Measurements from ENCODE around the gene CD80. TPM values are rescaled to one million over a fixed set of nuclear protein-coding genes. Genes with fewer than 3 reads are reported as not detected.

Gene CD80
- total RNA-seq, 4 donors from 2014 or later: 0.58 TPM; not detected in 3

- Histone ChIP-seq H3K9me3 (no peaks in the 10 kb centered on the region), H3K36me3 (peaks cover 9 to 92% of the 10 kb centered on the region in 2 donors), H3K27me3 (no peaks in the 10 kb centered on the region), H3K27ac (no peak overlapping the region), H3K4me3 (no peak overlapping the region), H3K4me1 (peaks cover 0 to 12% (median 0%) of the 10 kb centered on the region in 3 donors)
- TF ChIP-seq EP300 (IDR thresholded peaks at IDR 0.05) (no peak), POLR2A (IDR thresholded peaks at IDR 0.05) (no peak), POLR2AphosphoS5 (IDR thresholded peaks at IDR 0.05) (no peak)
- TF ChIP-seq, protein P1, sequence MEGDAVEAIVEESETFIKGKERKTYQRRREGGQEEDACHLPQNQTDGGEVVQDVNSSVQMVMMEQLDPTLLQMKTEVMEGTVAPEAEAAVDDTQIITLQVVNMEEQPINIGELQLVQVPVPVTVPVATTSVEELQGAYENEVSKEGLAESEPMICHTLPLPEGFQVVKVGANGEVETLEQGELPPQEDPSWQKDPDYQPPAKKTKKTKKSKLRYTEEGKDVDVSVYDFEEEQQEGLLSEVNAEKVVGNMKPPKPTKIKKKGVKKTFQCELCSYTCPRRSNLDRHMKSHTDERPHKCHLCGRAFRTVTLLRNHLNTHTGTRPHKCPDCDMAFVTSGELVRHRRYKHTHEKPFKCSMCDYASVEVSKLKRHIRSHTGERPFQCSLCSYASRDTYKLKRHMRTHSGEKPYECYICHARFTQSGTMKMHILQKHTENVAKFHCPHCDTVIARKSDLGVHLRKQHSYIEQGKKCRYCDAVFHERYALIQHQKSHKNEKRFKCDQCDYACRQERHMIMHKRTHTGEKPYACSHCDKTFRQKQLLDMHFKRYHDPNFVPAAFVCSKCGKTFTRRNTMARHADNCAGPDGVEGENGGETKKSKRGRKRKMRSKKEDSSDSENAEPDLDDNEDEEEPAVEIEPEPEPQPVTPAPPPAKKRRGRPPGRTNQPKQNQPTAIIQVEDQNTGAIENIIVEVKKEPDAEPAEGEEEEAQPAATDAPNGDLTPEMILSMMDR (IDR thresholded peaks at IDR 0.05): no peak
- WGBS, 2 donors (ENCODE audit: low coverage in 1 of 2): 88 to 100% methylated on average over 2 of the region's 2 CpGs
- ATAC-seq: no peak
Measured at GRCh38 chr3:119507404-119507803, 52.0 kb downstream of the CD80 start.

DNA sequence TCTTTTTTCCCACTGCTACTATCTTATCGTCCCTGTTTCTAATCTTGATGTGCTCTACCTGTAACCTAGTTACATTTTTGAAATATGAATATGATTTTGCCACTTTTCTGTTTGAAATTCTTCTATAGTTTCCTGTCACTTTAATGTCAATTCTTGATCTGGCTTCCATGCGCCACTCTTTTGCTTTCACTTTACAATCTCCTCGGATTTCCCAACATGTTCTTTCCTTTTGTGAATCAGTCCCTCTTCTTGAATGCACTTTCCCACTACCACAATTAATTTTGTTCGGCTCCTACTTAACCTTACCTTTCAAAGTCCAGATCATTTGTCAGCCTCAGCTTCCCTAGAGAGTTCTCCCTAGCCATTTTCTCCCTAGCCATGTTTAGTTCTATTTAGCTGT, 52.8 kb downstream of the CD80 start:
- no peak overlapping the region for H3K4me3 ChIP-seq
- peaks cover 0 to 20% (median 0%) of the 10 kb centered on the region in 3 donors for H3K4me1 ChIP-seq
- no peak for ATAC-seq
- peaks cover 9 to 86% of the 10 kb centered on the region in 2 donors for H3K36me3 ChIP-seq
- TF ChIP-seq, protein P1 (IDR thresholded peaks at IDR 0.05): no peak
- TF ChIP-seq POLR2A (IDR thresholded peaks at IDR 0.05): no peak
- TF ChIP-seq EP300 (IDR thresholded peaks at IDR 0.05): no peak
- no peak for TF ChIP-seq POLR2AphosphoS5 (IDR thresholded peaks at IDR 0.05)
- WGBS, 2 donors (ENCODE audit: low coverage in 1 of 2): 67 to 89% methylated on average over 4 of the region's 4 CpGs
- no peaks in the 10 kb centered on the region for H3K27me3 ChIP-seq
- no peak overlapping the region for H3K27ac ChIP-seq
- H3K9me3 ChIP-seq: no peaks in the 10 kb centered on the region

GRCh38 chr3:119500901-119501300, 58.5 kb downstream of the CD80 start:
- no peak overlapping the region for H3K4me3 ChIP-seq

GRCh38 chr3:119500265-119500664, 59.1 kb downstream of the CD80 start:
- TF ChIP-seq, protein P1 (IDR thresholded peaks at IDR 0.05): no peak
- TF ChIP-seq POLR2AphosphoS5 (IDR thresholded peaks at IDR 0.05) (no peak), EP300 (IDR thresholded peaks at IDR 0.05) (no peak), POLR2A (IDR thresholded peaks at IDR 0.05) (no peak)
- H3K4me1 ChIP-seq: peaks cover 4 to 50% (median 8%) of the 10 kb centered on the region in 3 donors
- no peaks in the 10 kb centered on the region for H3K27me3 ChIP-seq
- H3K9me3 ChIP-seq: no peaks in the 10 kb centered on the region
- H3K4me3 ChIP-seq: peak overlapping the region; percentile 4 to 70
- WGBS, 2 donors (ENCODE audit: low coverage in 1 of 2): 70 to 77% methylated on average over 4 of the region's 4 CpGs
- no peak for ATAC-seq
- H3K27ac ChIP-seq: no peak overlapping the region
- peaks cover 4 to 30% of the 10 kb centered on the region in 2 donors for H3K36me3 ChIP-seq

More at GRCh38 chr3:119500901-119501300, 58.5 kb downstream of the CD80 start:
- Histone ChIP-seq H3K4me1 (peaks cover 4 to 50% (median 8%) of the 10 kb centered on the region in 3 donors), H3K9me3 (no peaks in the 10 kb centered on the region), H3K27me3 (no peaks in the 10 kb centered on the region), H3K36me3 (peaks cover 9 to 37% of the 10 kb centered on the region in 2 donors), H3K27ac (no peak overlapping the region)
- ATAC-seq: no peak
- WGBS, 2 donors (ENCODE audit: low coverage in 1 of 2): 8 to 32% methylated on average over 2 of the region's 2 CpGs
- TF ChIP-seq, protein P1 (IDR thresholded peaks at IDR 0.05): no peak
- TF ChIP-seq EP300 (IDR thresholded peaks at IDR 0.05): no peak
- no peak for TF ChIP-seq POLR2AphosphoS5 (IDR thresholded peaks at IDR 0.05)
- TF ChIP-seq POLR2A (IDR thresholded peaks at IDR 0.05): no peak
